Inflammatory macrophage treated with lipopolysaccharide for 1 hour (primary cell): ENCODE data around the gene VSX1.

Experiments used
- DNase-seq, 2 donors: peaks; one replicate each; pipeline ENCODE4 v3.0.0-alpha.2; 2020 to 2022

Gene VSX1

DNA sequence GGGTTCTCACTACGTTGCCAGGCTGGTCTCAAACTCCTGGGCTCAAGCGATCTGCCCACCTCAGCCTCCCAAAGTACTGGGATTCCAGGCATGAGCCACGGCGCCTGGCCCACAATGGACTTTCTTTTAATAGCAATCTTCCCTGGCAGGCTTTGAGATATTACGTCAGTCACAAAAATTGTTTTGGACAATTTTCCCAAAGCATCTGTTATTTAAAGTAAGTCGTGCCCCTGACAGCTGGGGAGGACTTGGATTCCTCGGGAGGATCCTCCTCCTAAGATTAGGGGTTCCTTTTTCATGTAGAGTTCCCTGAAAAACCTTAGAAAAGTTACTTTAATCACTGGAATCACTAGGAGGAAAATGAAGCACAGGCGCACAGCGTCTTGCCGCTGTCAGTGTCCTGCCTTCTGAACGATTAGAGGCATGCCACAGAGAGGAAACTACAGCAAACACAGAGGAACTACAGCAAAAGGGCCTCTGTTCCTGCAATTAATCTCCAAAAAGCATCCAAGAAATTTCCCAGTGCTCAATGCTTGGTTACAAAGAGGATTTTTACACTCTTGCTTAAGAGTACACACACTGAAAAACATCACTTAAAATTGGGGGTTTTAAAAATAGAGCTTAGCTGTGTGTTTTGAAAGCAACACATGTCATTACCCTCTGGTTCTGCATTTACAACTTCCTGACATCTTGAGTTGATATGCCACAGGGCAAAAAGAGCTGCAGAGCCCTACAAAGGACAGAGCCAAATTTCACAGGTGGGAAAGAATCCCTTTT is 28.5 kb downstream of the VSX1 start:
- peak in 1 of 2 donors; percentile 27 for DNase-seq

DNA sequence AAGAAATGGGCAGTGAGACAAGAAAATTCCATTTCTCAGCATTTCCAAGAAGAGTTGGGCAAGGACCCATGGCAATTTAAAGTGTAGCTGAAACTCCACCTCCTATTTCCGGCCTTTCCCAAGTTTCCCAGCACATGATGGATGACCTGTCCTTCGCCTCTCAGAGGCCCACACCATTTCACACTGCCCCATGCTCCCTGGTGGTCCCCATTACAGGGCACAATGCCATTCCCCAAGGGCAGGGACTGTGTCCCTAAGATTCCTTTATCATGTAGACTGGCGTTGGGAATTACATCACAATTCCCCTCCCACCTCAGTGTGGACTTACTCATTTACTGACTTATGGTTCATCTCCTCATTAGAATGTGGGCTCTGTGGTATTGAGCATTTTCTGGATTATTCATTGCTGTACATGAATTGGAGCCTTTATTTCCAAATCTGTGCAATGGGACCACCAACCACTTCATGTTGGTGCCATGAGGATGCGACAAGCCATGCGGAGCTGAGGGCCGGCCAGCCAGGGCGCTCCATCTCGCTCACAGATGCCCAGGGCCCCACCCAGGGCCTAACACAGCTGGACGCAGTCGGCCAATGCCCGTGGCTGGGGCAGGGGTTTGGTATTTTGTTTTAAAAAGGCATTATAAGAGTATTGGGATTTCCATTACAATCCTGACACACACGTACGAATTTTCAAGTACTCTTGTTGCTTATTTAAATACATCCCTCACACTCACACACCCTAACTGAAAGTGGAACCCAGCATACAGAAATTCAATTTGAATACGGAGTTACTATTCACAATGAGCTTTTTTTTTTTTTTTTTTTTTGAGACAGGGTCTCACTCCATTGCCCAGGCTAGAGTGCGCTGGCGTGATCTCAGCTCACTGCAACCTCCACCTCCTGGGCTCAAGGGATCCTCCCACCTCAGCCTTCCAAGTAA is 29.4 kb downstream of the VSX1 start:
- DNase-seq, result no peak

DNA sequence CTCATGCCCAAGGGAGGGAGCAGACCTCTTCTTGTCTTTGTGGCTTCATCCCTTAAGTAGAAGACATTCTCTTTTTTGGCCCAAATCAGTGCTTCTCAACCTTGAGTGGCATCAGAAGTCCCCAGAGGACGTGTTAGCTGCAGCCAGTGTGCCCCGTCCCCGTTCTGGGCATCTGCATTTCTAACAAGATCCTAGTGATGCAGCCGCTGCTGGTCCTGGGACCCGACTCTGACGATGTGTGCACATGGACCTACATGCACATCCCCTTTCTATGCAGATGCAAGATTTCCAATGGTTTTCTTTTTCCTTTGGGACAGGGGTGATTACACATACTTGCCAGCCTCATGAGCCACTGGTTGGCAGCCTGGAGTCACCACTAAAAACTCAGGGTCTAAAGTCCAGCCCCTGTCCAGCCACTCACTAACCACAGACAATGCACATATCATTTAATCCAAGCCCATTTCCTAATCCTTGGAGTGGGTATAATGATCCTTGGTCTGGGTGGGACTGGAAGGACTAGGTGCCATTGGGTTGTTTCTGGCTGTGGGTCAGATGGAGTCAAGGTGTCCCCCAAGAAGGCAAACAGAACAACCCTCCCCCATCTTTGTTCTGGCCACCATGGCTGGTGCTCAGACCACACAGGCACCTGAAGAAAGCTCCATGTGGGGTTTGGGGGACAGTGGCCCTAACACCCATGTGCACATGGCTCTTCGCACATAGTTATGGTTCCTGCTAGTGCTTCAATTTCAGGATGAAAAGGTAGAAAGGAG is 30.4 kb downstream of the VSX1 start:
- DNase-seq, result no peak

DNA sequence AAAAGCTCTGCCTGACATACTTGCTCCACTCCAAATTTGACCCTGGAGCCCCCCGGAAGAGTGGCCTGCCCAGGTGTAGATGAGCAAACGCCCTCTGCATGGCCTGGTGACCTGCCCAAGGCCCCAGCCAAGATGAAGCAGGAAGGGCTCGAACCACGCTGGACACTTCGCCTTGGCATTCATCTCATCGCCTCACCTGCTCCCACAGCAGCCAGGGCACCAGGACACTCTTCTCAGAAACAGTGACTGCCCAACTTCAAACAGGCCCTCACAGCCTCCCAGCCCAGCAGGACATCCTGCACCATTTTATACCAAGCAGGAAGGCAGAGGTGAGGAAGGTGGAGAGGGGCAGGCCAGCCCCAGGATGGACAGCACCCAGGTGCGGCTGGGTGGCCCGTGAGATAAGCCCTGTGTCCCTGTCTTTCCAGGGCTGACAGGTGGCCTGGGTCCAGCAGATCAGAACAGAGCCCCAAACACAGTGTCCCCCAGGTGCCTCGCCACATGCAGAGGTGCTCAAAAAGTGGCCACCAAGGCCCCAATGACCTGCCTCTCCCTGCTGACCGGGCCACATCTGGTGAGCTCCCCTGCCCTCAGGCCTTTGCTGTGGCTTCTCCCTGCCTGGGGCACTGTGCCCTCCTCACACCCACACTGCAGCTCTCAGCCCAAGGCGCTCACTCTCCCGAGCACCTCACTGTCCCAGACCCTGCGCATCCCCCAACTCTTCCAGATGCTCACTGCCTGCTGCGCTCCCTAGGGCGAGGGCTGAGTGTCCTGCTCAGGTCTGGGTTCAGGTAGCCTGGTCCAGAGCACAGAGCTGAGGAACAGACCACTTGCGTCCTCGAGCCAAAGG is 31.2 kb downstream of the VSX1 start:
- DNase-seq, result no peak

DNA sequence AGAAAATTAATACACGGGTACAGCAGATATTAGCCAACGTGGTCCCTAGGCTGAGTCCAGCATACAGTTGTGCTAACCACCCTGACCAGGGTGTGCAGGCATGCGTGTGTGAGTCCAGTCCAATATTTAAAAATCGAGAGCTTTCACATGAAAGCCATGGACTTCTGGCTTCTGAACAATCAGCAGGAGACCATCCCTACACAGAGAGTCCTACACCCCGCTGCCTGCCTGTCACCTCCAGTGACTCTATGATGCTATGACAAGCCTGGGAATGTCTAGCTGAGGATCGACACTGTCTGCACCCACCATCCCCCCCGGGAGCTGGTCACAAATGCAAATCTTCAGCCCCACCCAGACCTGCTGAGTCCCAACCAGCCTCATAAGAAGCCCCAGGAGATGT is 31.9 kb downstream of the VSX1 start:
- no peak for DNase-seq

DNA sequence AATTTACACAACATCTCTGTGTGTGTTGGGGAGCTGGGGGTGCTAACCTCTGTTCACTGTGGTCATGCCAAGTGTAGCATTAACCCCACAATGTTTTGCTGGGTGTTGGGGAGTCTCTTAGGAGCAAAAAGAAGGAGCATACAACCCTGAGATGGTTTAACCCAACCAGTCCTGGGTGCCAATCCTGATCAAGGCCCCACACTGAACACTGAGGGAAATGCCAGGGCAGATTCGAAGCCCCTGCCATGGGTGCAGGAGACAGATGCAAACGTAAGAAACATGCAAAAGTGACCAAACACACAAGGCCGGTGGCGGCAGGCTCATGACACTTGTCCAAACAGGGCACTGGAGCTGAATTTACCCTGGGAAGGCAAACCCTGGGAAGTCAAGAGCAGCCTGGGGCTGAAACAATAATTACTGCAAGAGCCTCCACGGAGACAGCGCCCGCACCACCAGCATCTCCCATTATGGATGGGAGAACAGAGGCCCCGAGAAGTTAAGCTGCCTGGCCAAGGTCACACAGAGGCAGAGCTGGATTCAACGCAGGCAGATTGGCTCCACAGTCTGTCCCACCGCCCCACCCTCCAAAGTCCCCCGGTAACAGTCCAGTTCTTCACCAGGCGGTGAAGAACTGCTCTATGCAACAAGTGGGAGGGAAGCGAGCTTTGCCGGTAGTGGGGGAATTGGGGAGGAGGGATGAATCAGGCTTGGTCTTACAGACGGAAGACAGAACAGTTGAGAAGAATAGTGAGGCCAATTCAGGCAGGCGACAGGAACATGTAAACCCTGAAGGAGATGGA is 32.5 kb downstream of the VSX1 start:
- DNase-seq, result no peak

DNA sequence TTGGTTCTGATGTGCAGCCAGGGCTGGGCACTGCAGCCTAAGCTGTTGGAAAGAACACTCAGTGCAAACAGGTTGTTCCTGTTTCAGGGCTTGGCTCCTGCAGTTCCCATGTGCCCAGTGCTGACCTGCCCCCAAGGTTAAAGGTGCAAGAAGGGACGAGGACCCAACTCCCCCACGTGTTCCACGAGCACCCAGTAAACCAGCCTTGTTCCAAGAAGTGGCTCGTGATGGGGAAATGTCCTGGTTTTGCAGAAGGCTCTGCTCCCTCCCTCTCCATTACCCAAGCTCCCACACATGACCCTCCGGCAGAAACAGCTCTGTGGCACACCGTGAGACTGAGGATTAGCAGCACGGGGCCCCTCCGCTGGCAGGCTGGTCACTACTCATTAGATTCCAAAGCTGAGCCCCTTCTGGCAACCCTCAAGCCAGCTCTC is 33.4 kb downstream of the VSX1 start:
- DNase-seq, result no peak

DNA sequence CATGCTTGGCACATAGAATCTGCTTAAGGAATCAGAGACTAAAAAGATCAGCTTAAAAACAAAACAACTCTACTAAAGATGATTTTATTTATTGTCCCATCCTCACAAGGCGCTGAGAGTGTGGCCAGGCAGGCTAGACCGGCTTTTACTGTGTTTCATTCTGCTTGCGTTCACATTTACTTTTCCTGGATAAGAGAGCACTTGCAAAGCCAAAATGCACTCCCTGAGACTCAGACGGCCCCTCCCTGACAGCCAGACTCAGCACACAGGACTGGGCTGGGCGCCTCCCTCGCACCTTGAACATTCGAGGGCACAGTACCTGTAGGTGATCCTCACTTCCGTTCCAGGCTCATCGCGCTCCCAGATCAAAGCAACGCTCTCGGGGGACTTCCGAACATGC is 34.2 kb downstream of the VSX1 start:
- no peak for DNase-seq

DNA sequence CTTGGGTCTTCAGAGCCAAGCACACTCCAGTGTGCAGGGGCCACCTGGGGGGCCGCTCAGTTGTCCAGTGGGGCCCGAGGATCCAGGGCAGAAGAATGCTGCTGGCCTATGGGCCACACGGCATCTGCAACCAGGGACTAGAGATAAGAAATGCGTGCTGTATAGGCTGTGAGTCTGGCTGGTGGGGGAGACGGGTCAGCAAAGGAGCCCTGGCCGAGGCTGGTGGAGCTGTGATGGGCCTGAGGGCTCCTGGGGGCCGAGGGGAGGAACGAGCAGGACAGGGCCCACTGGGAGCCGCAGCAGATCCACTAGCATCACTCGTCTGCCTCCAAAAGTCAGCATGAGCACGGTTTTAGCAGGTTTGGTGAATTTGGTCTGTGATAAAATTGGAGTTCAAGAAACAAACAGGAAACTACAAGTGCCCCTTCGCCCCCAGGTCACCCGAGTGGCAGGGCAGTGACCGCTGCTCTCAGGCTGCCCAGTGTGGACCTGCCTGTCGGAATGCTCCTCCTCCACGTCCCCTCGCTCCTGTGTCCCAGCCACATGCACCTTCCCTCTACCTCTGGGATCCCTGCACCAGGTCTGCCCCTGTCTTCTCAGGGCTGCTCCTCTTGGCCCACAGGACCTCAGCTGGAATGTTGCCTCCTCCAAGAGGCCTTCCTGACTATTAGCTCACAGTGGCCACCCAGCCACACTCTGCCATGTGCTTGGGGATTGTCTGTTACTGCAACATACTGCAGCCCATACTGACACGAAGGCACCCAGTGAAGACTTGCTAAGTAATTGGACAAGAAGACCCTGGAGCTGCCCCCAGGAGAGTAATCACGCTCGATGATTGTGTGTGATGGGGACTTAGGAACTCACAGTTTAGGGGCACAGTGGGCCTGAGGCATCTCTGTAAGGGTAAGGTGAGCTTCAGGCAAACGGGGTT is 34.9 kb downstream of the VSX1 start:
- DNase-seq, result no peak

DNA sequence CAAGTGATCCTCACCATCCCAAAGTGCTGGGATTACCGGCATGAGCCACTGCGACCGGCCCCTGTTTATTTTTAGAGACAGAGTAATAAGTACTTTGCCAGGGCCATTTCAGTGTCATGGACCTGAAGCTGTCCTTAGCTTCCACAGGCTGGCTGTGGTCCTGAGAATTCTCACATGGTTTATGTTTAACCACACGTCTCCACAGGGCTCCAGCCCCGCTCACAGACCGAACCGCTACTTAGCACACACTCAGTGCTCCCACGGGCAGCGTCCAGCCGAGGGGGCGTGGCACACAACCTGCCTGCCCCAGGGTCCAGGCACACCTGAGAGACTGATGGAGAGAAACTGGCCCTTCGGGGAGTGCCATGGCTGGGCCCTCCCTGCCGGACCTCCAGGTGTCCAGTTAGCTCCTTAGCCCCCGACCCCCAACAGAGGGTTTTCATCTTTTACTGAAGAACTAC is 35.7 kb downstream of the VSX1 start:
- no peak for DNase-seq

DNA sequence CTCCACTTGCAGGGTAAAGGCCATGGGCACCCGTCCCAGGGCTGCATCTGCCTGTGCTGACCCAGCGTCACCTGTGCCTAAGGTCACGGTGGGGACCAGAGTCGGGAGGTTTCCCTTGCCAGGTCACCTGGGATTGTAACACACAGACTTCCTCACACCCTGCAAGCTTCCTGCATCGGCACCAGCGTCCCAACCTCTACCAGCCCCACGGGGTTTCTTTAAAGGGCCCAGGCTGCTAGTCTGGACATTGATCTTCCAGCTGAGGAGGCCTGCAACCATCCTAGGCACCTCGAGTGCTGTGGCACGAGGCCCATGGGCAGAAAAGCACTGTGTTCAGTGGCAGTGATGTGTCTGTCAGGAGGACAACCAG is 36.6 kb downstream of the VSX1 start:
- no peak for DNase-seq

DNA sequence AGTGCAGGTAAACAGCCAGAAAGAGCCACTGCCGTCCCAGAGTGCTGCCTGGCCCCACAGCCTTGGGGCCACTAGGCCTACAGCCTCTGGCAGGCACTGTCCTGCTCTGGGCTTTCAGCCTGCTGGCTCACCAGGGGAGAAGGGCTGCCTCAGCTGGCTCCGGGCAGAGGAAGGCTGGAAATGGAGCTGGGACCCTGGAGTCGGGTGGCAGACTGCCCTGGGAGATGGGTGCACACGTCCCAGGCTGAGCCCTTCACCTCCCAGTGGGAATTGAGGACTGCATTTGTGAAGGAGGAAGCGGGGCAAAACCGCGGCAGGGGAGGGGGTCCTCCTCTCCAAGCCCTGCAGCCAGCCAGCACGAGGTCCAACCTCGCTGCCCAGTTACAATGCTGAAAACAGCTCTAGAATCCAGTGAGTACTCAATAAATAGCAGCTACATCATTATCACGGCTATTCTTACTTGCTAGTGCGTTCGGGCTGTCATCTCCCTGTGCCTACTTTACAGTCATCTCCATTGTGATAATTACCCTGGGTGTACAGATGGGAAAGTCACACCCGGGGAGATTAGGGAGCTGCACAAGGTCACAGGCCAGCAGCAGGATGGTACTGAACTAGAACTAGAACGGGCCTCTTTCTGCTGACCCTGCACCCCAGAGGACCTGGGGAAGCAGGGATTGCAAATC is 37.1 kb downstream of the VSX1 start:
- no peak for DNase-seq

DNA sequence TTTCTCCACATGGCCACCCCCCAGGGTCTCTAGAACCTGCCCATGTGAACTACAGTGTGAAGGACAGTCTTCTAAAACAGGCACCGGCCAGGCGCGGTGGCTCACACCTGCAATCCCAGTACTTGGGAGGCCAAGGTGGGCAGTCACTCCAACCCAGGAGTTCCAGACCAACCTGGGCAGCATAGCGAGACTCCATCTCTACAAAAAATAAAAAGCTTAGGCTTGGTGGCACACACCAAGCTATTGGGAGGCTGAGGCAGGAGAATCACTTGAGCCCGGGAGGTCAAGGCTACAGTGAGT is 37.7 kb downstream of the VSX1 start:
- no peak for DNase-seq

DNA sequence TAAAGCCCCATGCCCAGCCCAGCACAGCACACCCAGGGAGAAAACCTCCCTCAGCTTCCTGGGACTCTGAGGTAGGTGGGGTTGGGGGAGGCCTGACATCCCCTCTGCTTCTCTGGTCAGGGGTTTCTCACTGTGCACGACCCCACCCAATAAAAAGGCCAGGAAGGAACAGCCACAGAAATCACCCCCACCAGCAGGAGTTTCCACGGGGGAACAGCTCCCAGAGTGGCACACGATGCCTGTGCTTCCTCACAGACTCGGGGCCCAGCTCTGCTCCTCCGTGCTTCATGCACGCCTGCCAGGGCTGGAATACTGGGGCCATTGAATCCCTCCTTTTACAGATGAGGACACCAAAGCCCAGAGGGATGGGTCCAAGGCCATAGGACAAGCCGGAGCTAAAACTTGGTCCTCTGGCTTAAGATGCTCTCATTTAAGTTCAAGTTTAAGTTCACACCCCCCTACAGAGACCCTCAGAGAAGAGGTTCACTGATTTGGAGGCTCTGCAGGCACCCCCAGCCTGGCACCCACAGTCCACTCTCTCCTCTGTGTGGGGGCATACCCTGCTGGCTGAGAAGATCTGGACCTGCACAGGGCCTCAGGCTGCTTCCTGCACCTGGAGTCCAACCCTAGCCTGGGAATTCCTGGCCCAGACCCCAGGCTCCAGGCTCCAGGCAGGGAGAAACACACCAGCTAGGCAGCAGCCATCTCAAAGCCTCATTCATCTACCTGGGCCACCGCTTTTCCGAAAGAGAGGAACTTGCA is 38.3 kb downstream of the VSX1 start:
- DNase-seq, result no peak

DNA sequence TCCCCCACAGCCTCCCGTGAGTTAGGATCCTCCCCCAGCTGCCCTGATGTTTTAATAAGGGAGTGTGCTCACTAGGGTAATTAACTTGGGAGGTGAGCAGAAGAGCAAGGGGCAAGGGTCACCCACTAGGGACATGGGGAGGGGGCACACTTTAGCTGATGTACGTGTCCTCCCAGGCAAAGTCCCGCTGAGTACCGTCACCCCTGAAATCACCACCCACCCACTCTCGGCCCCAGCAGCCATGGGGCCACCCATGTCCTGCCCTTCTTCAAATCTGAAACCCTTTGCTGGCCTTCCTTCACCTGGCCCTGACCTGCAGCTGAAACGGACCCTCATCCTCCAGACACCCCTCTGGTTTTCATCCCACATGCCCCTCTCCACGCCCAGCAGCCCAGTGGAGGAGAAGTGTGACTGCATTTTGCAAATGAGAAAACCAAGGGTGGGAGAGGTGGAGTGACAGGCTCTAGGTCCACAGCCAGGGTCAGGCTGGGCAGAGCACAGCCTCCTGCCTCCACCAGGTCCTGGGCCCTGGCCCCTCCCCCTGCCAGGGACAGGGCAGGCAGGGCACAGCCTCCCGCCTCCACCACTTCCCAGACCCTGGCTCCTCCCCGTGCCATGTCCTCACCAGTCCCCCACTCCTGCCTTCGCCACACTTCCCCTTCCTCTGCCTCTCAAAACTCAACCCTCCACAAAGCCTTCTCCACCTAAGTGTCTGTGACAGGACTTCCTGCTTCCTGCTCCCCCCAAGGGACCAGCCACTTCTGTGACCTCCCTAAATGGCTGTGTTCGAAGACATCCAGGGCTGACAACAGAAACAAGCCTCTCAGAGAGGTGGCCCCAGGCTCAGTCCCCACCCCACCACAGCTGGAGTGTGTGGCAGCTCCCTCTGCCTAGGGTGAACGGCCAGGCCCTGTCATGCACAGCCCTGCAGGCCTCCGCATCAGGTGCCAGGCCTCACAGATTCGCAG is 39.1 kb downstream of the VSX1 start:
- DNase-seq, result peak; percentile 62 to 66

DNA sequence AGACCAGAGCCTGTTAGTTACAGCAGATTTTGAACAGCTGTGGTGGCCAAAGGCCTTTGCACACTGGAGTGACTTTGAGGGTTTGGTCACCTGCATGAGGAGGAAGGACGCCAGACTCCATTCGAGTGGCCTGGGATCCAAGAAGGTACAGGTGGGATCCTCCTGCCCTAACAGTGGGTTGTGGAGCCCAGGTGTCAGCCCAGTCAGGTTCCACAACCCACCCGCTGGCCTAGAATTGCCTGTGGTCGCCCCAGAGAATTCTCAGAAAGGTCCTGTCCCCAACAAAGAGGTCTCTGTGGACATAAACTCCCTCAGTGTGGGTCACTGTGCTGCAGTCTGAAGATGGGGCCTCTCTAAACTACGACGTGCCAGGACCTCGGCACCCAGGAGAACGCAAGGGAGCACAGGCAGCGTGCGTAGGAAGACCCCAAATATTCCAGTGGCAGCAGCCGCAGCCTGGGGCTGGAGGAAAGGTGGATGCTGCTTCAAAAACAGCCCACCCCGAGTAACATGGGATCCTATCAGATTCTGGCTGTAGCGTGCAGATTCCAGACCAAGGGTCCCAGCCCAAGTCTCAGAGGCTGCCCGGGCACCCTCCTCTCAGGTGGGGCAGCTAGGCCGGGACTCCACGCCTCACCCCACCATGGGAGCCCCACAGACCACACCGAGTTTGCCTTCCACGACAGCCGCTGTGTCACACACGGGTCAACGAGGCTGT is 40.0 kb downstream of the VSX1 start:
- no peak for DNase-seq

DNA sequence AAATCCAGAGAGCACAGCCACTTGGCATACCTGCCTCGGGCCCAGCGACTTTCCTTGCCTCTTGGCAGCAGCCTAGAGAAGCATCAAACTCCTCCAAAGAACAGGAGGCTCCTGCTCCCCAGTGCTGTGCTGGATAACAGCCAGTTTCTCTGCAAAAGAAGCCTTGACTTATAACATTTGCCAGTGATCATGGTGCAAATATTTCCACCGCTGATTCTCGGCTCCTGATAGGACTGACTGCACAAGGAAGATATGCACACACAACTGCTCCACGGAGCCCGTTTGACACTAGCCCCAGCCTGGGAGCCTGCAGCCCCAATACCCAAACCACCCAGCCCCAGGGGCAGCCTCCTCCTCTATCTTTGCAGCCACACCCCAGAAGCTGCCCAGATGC is 41.5 kb downstream of the VSX1 start:
- DNase-seq, result no peak
